ENCODE data around the gene IL13.

GRCh38 chr5:132637241-132637640, 20.7 kb upstream of the IL13 start:
- TF ChIP-seq CTCF (IDR thresholded peaks at IDR 0.05) (no peak), EZH2 (IDR thresholded peaks at IDR 0.05) (no peak)

All from neural progenitor cell (in vitro differentiated cells).